Endothelial cell of umbilical vein (primary cell): ENCODE results near the gene C11orf71. TPM values are rescaled to one million over a fixed set of nuclear protein-coding genes. Genes with fewer than 3 reads are reported as not detected.

Source experiments
- BruUV-seq: library from RNA; stranded (reverse); fragments of 400-500 nt; replicated peaks from 2 replicates; lab custom pipeline; 2021; lab: Mats Ljungman, UMichigan
- CTCF ChIA-PET: fragments of 300-600, 350-600 bp; sonication (Branson Sonifier 250); formaldehyde crosslinking; loops from one replicate; lab custom pipeline; 2021; ENCODE audit warnings: antibody characterized with exemption, inconsistent platforms; lab: Charles Lee
- POLR2A ChIA-PET: fragments of 300-600, 350-600 bp; sonication (Branson Sonifier 250); formaldehyde crosslinking; loops from one replicate; lab custom pipeline; 2021; ENCODE audit warnings: antibody characterized with exemption, inconsistent platforms; lab: Charles Lee
- DNase-seq: peaks from one replicate; pipeline ENCODE4 v3.0.0-alpha.2; 2011; ENCODE audit warnings: low read depth, low spot score
- FAIRE-seq: peaks from 2 replicates; lab custom pipeline; 2011; peaks lifted over from hg19 to GRCh38; lab: Jason Lieb, UNC
- H2AFZ ChIP-seq: 2 replicates; pipeline ENCODE4 v1.6.0; 2012; ENCODE audit warnings: low read depth, low read length, control low read depth, inconsistent platforms
- H3K27ac ChIP-seq: 2 replicates; pipeline ENCODE4 v1.5.1; 2011; ENCODE audit warnings: low read depth, mild to moderate bottlenecking, control low read depth, low read length, moderate library complexity; ENCODE audit not compliant: insufficient read depth
- H3K27me3 ChIP-seq, 2 experiments: 2 replicates each; pipeline versions ENCODE4 v1.6.0 to v1.6.1; 2011; ENCODE audit warnings: low read length in 2 of 2, mixed read lengths in 1 of 2; ENCODE audit not compliant: control insufficient read depth in 2 of 2, insufficient read depth in 2 of 2
- H3K36me3 ChIP-seq, 2 experiments: 2 replicates in 1 of 2; 3 replicates in 1 of 2; pipeline ENCODE4 v1.5.1; 2011; ENCODE audit warnings: low read length in 2 of 2, mild to moderate bottlenecking in 1 of 2, moderate library complexity in 1 of 2; ENCODE audit not compliant: control insufficient read depth in 2 of 2, insufficient read depth in 2 of 2; ENCODE audit errors: extremely low read depth in 1 of 2
- H3K4me1 ChIP-seq: 3 replicates; pipeline ENCODE4 v1.5.1; 2011; ENCODE audit warnings: mild to moderate bottlenecking, low read length; ENCODE audit not compliant: control insufficient read depth, insufficient read depth; ENCODE audit errors: extremely low read depth
- H3K4me2 ChIP-seq: 2 replicates; pipeline ENCODE4 v1.6.1; 2011; ENCODE audit warnings: low read length, control low read depth, mixed read lengths; ENCODE audit not compliant: insufficient read depth
- H3K4me3 ChIP-seq, 3 experiments: fragments of 200-600 bp in 1 of 3; sonication (generic), shearing (Covaris generic) in 1 of 3; replicated peaks in 1 of 3; 2 replicates each; pipeline ENCODE4 v1.5.1; 2011 to 2016; ENCODE audit warnings: control low read depth in 3 of 3, low read length in 3 of 3, mild to moderate bottlenecking in 2 of 3, inconsistent platforms in 1 of 3, low read depth in 1 of 3, moderate library complexity in 1 of 3; ENCODE audit not compliant: insufficient read depth in 1 of 3
- H3K79me2 ChIP-seq: 2 replicates; pipeline ENCODE4 v1.6.0; 2012; ENCODE audit warnings: low read length, inconsistent platforms; ENCODE audit not compliant: control insufficient read depth, insufficient read depth
- H3K9ac ChIP-seq: replicated peaks from 2 replicates; pipeline ENCODE3; 2011; ENCODE audit warnings: low read length, control low read depth; ENCODE audit not compliant: insufficient read depth; ENCODE audit errors: extremely low read depth
- H3K9me1 ChIP-seq: replicated peaks from 3 replicates; pipeline ENCODE4 v1.6.0; 2011; ENCODE audit warnings: mild to moderate bottlenecking, low read length; ENCODE audit not compliant: control insufficient read depth, insufficient read depth; ENCODE audit errors: extremely low read depth
- H3K9me3 ChIP-seq: replicated peaks from 2 replicates; pipeline ENCODE4 v1.5.1; 2012; ENCODE audit warnings: low read length, inconsistent platforms; ENCODE audit not compliant: control insufficient read depth, insufficient read depth
- H4K20me1 ChIP-seq: replicated peaks from 2 replicates; pipeline ENCODE3; 2011; ENCODE audit warnings: mild to moderate bottlenecking, low read length; ENCODE audit not compliant: control insufficient read depth, insufficient read depth; ENCODE audit errors: extremely low read depth
- CTCF ChIP-seq, 2 donors: IDR thresholded peaks; 1 replicate in 1 of 2; 2 replicates in 1 of 2; pipeline ENCODE4 v1.5.1; 2011; ENCODE audit warnings: low read length in 2 of 2, mild to moderate bottlenecking in 2 of 2, moderate library complexity in 2 of 2, control low read depth in 1 of 2, inconsistent platforms in 1 of 2, low read depth in 1 of 2; ENCODE audit not compliant: insufficient read depth in 1 of 2; ENCODE audit errors: extremely low read depth in 1 of 2
- EZH2 ChIP-seq: IDR thresholded peaks from 2 replicates; pipeline ENCODE4 v1.6.1; 2012; ENCODE audit warnings: borderline replicate concordance, low read depth, mild to moderate bottlenecking, moderate library complexity, low read length, inconsistent platforms; ENCODE audit not compliant: severe bottlenecking
- FOS ChIP-seq: IDR thresholded peaks from 2 replicates; pipeline ENCODE4 v1.6.1; 2011; ENCODE audit warnings: mild to moderate bottlenecking, low read length, moderate library complexity, borderline replicate concordance; ENCODE audit not compliant: insufficient read depth
- GATA2 ChIP-seq: IDR thresholded peaks from 2 replicates; pipeline ENCODE4 v1.7.0; 2011; ENCODE audit warnings: low read depth, mild to moderate bottlenecking, moderate library complexity, mixed read lengths, low read length; ENCODE audit not compliant: insufficient read length, insufficient read depth
- JUN ChIP-seq: IDR thresholded peaks from 2 replicates; pipeline ENCODE4 v1.6.1; 2011; ENCODE audit warnings: borderline replicate concordance, low read depth; ENCODE audit not compliant: insufficient read length, insufficient read depth
- MAX ChIP-seq: IDR thresholded peaks from 2 replicates; pipeline ENCODE4 v1.6.1; 2011; ENCODE audit not compliant: insufficient read depth, insufficient read length
- MYC ChIP-seq: IDR thresholded peaks from one replicate; pipeline ENCODE4 v1.6.1; 2011; ENCODE audit warnings: mild to moderate bottlenecking, low read depth, low read length
- POLR2A ChIP-seq: IDR thresholded peaks from 2 replicates; pipeline ENCODE4 v1.6.1; 2012; ENCODE audit warnings: low read depth, mild to moderate bottlenecking, control low read depth, low read length
- POLR2AphosphoS5 ChIP-seq: IDR thresholded peaks from 2 replicates; pipeline ENCODE4 v1.6.1; 2012; ENCODE audit warnings: low read depth, mild to moderate bottlenecking, control low read depth, low read length, moderate library complexity; ENCODE audit not compliant: insufficient read depth
- dilution Hi-C: fragments of 300-500 bp; cut with MboI; formaldehyde crosslinking; loops from one replicate; pipeline ENCODE4 v1.15.0; 2019; ENCODE audit warnings: low sequenced_read_pairs; ENCODE audit not compliant: extremely low pct_ligation_motif_present
- intact Hi-C: fragments of 100-400 bp; cut with micrococcal nuclease; formaldehyde crosslinking; loops from one replicate; pipeline ENCODE4 v1.10.0; 2022
- polyA plus RNA-seq, 4 experiments: library from polyadenylated mRNA; depleted of rRNA in 3 of 4; stranded (reverse) in 3 of 4; unstranded in 1 of 4; fragments of >200 nt; gene quantifications; 2 replicates each; pipeline versions ENCODE4 v1.2.1 to v1.2.3, GENCODE V29; 2011 to 2012; ENCODE audit warnings: missing spikeins in 1 of 4
- total RNA-seq: library from RNA; stranded (reverse); gene quantifications from 2 replicates; pipeline ENCODE4 v1.2.3, GENCODE V29; 2021

The C11orf71 gene
- total and polyA plus RNA-seq, 2 donors (not counting 3 experiments of a cell fraction or from before 2014, with no cell fraction given) = 4.0 to 6.9 TPM

DNA sequence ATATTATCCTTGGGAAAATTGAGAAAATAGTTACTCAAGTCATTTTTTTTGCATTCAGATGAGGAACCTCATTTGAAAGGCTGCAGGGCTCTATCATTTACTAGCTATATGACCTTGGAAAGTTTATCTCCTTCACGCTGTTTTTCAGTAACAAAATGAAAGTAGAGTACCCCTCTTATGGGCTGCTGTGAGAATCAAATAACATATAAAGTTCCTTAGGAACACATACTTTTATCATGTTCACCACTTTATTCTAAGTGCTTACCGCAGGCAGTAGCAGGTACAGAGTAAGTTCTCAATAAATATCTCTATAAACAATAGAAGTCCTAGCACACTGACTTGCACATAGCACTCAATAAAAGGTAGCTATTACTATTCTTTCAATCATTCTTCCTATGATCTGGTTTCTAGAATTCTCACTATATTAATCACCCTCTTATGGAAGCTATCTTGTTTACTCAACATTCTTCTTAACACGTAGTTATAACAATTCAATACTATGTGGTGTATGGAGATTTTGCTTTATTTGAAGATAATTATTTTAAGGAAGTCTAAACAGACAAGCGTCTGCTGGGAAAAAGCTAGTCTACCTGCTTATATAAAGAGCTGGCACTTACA is 1.9 kb downstream of the C11orf71 start:
- H2AFZ ChIP-seq = no peak overlapping the region
- intact Hi-C loops (loop anchor here (5.0 kb wide), 1 partner anchor 364 kb away; no protein-coding TSS in a partner anchor), dilution Hi-C loops (no loop called here)
- peaks cover 0 to 4% of the 10 kb centered on the region in 2 experiments for H3K36me3 ChIP-seq
- H3K4me1 ChIP-seq = peaks cover 25% of the 10 kb centered on the region
- no peaks in the 10 kb centered on the region for H3K9me1 ChIP-seq
- H3K27me3 ChIP-seq = no peaks in the 10 kb centered on the region
- H3K4me3 ChIP-seq = peak overlapping the region in 1 of 3 experiments; percentile 78
- FAIRE-seq (no peak), DNase-seq (no peak)
- H3K79me2 ChIP-seq = peaks cover 38% of the 10 kb centered on the region
- H3K4me2 ChIP-seq = peak overlapping the region; percentile 92
- H4K20me1 ChIP-seq = no peaks in the 10 kb centered on the region
- BruUV-seq = no TSS peak
- peak overlapping the region; percentile 86 for H3K27ac ChIP-seq
- H3K9ac ChIP-seq = peak overlapping the region; percentile 95
- ChIA-PET CTCF (interaction anchor here (0.9 to 3.6 kb wide), 6 partner anchors 12 to 118 kb away, joined by 3 to 22 read pairs (median 4); partner anchors contain the start of gene REXO2), POLR2A (interaction anchor here (0.7 kb wide), 1 partner anchor 34 kb away, joined by 5 read pairs; no protein-coding TSS in a partner anchor)
- no peak for TF ChIP-seq CTCF (IDR thresholded peaks at IDR 0.05; ENCODE audit: extremely low read depth in 1 of 2, insufficient read depth in 1 of 2, low read depth in 1 of 2, low read length in 2 of 2)
- TF ChIP-seq MAX = no peak
- TF ChIP-seq FOS = no peak
- no peak for TF ChIP-seq GATA2
- no peak for TF ChIP-seq MYC
- no peak for TF ChIP-seq JUN
- TF ChIP-seq EZH2 = no peak
- no peak for TF ChIP-seq POLR2AphosphoS5
- no peak for TF ChIP-seq POLR2A
- no peaks in the 10 kb centered on the region for H3K9me3 ChIP-seq
